CD4-positive, alpha-beta T cell treated with Interleukin-1 beta for 1 hour (primary cell): ENCODE data around the gene KDM4B.
"Not testable (repeated sequence)": the region's sequence is repeated elsewhere in the genome, so short reads cannot be mapped to it uniquely, and the experiment has no call there.

Experiments used
- DNase-seq, 2 donors: peaks; one replicate each; pipeline ENCODE4 v3.0.0-alpha.2; 2020 to 2022

KDM4B gene

GRCh38 chr19:4969292-4969771, 419 bp downstream of the KDM4B start:
- no peak for DNase-seq

- peak in 1 of 2 donors; percentile 13 for DNase-seq
These were observed 1.0 kb downstream of the KDM4B start for GRCh38 chr19:4969772-4970531.

- DNase-seq: no peak
These were observed 1.9 kb downstream of the KDM4B start for GRCh38 chr19:4970558-4971423.

GRCh38 chr19:4971424-4971793, 2.5 kb downstream of the KDM4B start:
- DNase-seq: peak in 1 of 2 donors; percentile 31

GRCh38 chr19:4971816-4972495, 3.0 kb downstream of the KDM4B start:
- DNase-seq: no peak

- DNase-seq: no peak
These were observed 3.8 kb downstream of the KDM4B start for GRCh38 chr19:4972509-4973230.

- no peak for DNase-seq
These were observed 6.1 kb downstream of the KDM4B start for GRCh38 chr19:4974880-4975469.

GRCh38 chr19:4975601-4976000, 6.7 kb downstream of the KDM4B start:
- DNase-seq: not testable (repeated sequence)

GRCh38 chr19:4976401-4977298, 7.7 kb downstream of the KDM4B start:
- DNase-seq: peak; percentile 23 to 74

- no peak for DNase-seq
These were observed 8.6 kb downstream of the KDM4B start for GRCh38 chr19:4977299-4978174.

- DNase-seq: no peak
These were observed 10.4 kb downstream of the KDM4B start for GRCh38 chr19:4979211-4979807.

GRCh38 chr19:4980067-4980466, 11.2 kb downstream of the KDM4B start:
- DNase-seq: no peak

- no peak for DNase-seq
These were observed 12.1 kb downstream of the KDM4B start for GRCh38 chr19:4980838-4981680.

GRCh38 chr19:4981681-4981958, 12.7 kb downstream of the KDM4B start:
- no peak for DNase-seq

GRCh38 chr19:4983346-4984105, 14.6 kb downstream of the KDM4B start:
- no peak for DNase-seq

- DNase-seq: no peak
These were observed 15.1 kb downstream of the KDM4B start for GRCh38 chr19:4984106-4984380.

GRCh38 chr19:4984438-4984990, 15.6 kb downstream of the KDM4B start:
- no peak for DNase-seq

GRCh38 chr19:4985551-4985991, 16.7 kb downstream of the KDM4B start:
- no peak for DNase-seq
